HG02610 (cell line): Measurements from ENCODE around the gene PCDHGB6.
"Not testable (repeated sequence)": the region's sequence is repeated elsewhere in the genome, so short reads cannot be mapped to it uniquely, and the experiment has no call there.

Source experiments
- ATAC-seq: cut with Tn5 transposase; IDR thresholded peaks from one replicate; pipeline ENCODE4 v1.9.1; 2021; ENCODE audit warnings: mild to moderate bottlenecking, moderate library complexity; ENCODE audit not compliant: unreplicated experiment

The PCDHGB6 gene

GRCh38 chr5:141407790-141408505 lies at the start of gene PCDHGB6:
PCDHGB6 (plus strand) TSS chr5:141408021; CDS start chr5:141408203, 182 bp downstream.
- ATAC-seq = not testable (repeated sequence)

- ATAC-seq = peak; percentile 79
Measured at GRCh38 chr5:141359790-141360426, 47.9 kb upstream of the PCDHGB6 start, which contains the start of gene PCDHGB2. PCDHGB2 (plus strand) TSS chr5:141359994; CDS start chr5:141360136, 142 bp downstream.

- no peak for ATAC-seq
Measured at GRCh38 chr5:141360685-141361084, 47.1 kb upstream of the PCDHGB6 start.

GRCh38 chr5:141362719-141363118 lies 45.1 kb upstream of the PCDHGB6 start:
- no peak for ATAC-seq

GRCh38 chr5:141363952-141364660 lies 43.7 kb upstream of the PCDHGB6 start, which contains the start of gene PCDHGA5:
PCDHGA5 (plus strand) TSS chr5:141364162; CDS start chr5:141364331, 169 bp downstream.
- ATAC-seq = no peak

GRCh38 chr5:141366016-141366896 lies 41.6 kb upstream of the PCDHGB6 start:
- ATAC-seq = no peak

GRCh38 chr5:141369994-141370848 lies 37.6 kb upstream of the PCDHGB6 start, which contains the start of gene PCDHGB3:
PCDHGB3 (plus strand) TSS chr5:141370242; CDS start chr5:141370395, 153 bp downstream.
- ATAC-seq = peak; percentile 65

GRCh38 chr5:141371572-141372475 lies 36.0 kb upstream of the PCDHGB6 start:
- ATAC-seq = no peak

GRCh38 chr5:141373673-141374317 lies 34.0 kb upstream of the PCDHGB6 start, which contains the start of gene PCDHGA6:
PCDHGA6 (plus strand) TSS chr5:141373891; CDS start chr5:141374084, 193 bp downstream.
- ATAC-seq = no peak

GRCh38 chr5:141374627-141375026 lies 33.2 kb upstream of the PCDHGB6 start:
- ATAC-seq = no peak

GRCh38 chr5:141375444-141376155 lies 32.2 kb upstream of the PCDHGB6 start:
- ATAC-seq = not testable (repeated sequence)

- no peak for ATAC-seq
Measured at GRCh38 chr5:141382469-141383294, 25.1 kb upstream of the PCDHGB6 start, which contains the start of gene PCDHGA7. PCDHGA7 (plus strand) TSS chr5:141382742; CDS start chr5:141382900, 158 bp downstream.

GRCh38 chr5:141383345-141383744 lies 24.5 kb upstream of the PCDHGB6 start:
- ATAC-seq = no peak

GRCh38 chr5:141384471-141385267 lies 23.2 kb upstream of the PCDHGB6 start:
- ATAC-seq = no peak

- ATAC-seq = not testable (repeated sequence)
Measured at GRCh38 chr5:141387557-141388311, 20.1 kb upstream of the PCDHGB6 start, which contains the start of gene PCDHGB4. PCDHGB4 (plus strand) TSS chr5:141387698; CDS start chr5:141387885, 187 bp downstream.
